Measurements from ENCODE around the gene BCL2L14. TPM values are rescaled to one million over a fixed set of nuclear protein-coding genes. Genes with fewer than 3 reads are reported as not detected.

The BCL2L14 gene
- polyA plus RNA-seq, 2 of the 4 experiments (the other 2 are of a cell fraction) = 0.06 TPM; not detected in 1

GRCh38 chr12:12091071-12091470, 20.3 kb downstream of the BCL2L14 start:
- CTCF ChIA-PET = interaction anchor here (1.3 kb wide), 1 partner anchor 9 kb away, joined by 5 read pairs; no protein-coding TSS in a partner anchor
- Histone ChIP-seq H3K4me3 (no peak overlapping the region), H3K4me2 (no peak overlapping the region), H3K27ac (no peak overlapping the region), H3K9me3 (no peaks in the 10 kb centered on the region), H3K4me1 (peaks cover 13% of the 10 kb centered on the region)
- POLR2A ChIA-PET = no interaction called here
- DNase-seq (ENCODE audit: low read depth in 1 of 2, low spot score in 1 of 2) = no peak
- FAIRE-seq = no peak
- TF ChIP-seq KDM5A (IDR thresholded peaks at IDR 0.05) (no peak), HDAC2 (IDR thresholded peaks at IDR 0.05) (no peak), HOXB5 (CRISPR knock-in tag; IDR thresholded peaks at IDR 0.05) (no peak), TFCP2L1 (CRISPR knock-in tag; IDR thresholded peaks at IDR 0.05) (no peak), POLR2A (IDR thresholded peaks at IDR 0.05; ENCODE audit: low read length) (no peak), FOSB (CRISPR knock-in tag; IDR thresholded peaks at IDR 0.05) (no peak), SMC3 (IDR thresholded peaks at IDR 0.05) (no peak), ZFP36 (IDR thresholded peaks at IDR 0.05; ENCODE audit: borderline replicate concordance, partially characterized antibody) (no peak), RAD21 (conservative IDR thresholded peaks at IDR 0.05 in 1 of 2, IDR thresholded peaks at IDR 0.05 in 1 of 2) (no peak), HMGXB4 (CRISPR knock-in tag; IDR thresholded peaks at IDR 0.05; ENCODE audit: borderline replicate concordance) (no peak), CEBPB (IDR thresholded peaks at IDR 0.05) (no peak), RCOR1 (IDR thresholded peaks at IDR 0.05; ENCODE audit: low read depth, low read length) (no peak), CTCF (IDR thresholded peaks at IDR 0.05) (no peak), ZNF302 (CRISPR knock-in tag; IDR thresholded peaks at IDR 0.05) (no peak), RARB (CRISPR knock-in tag; IDR thresholded peaks at IDR 0.05) (no peak), SREBF2 (IDR thresholded peaks at IDR 0.05) (no peak), EP300 (IDR thresholded peaks at IDR 0.05) (no peak)
- 85% methylated on average over 3 of the region's 3 CpGs for WGBS (ENCODE audit: missing lambda C conversion rate)
- no peak for ATAC-seq

- ATAC-seq = peak; percentile 57 to 59; a peak in 5 of 6 replicates
- ChIA-PET POLR2A (no interaction called here), CTCF (interaction anchor here (0.7 to 4.1 kb wide), 5 partner anchors 9 to 236 kb away, joined by 3 to 20 read pairs (median 5); no protein-coding TSS in a partner anchor)
- H3K27ac ChIP-seq = peak overlapping the region in 1 of 2 experiments; percentile 29; a peak in 2 of 6 replicates
- no peaks in the 10 kb centered on the region for H3K9me3 ChIP-seq
- no peak for TF ChIP-seq CTCF (IDR thresholded peaks at IDR 0.05)
- TF ChIP-seq ESRRA (IDR thresholded peaks at IDR 0.05; ENCODE audit: borderline replicate concordance, low read length) = no peak
- TF ChIP-seq E2F6 (IDR thresholded peaks at IDR 0.05; ENCODE audit: borderline replicate concordance, low read depth) = 0 out of 2 replicates have a peak, but pooled peaks have one; percentile 16
- no peak for TF ChIP-seq RARB (CRISPR knock-in tag; IDR thresholded peaks at IDR 0.05)
- FAIRE-seq = no peak
- peaks cover 13% of the 10 kb centered on the region for H3K4me1 ChIP-seq
- no peak overlapping the region for H3K4me3 ChIP-seq
- WGBS (ENCODE audit: missing lambda C conversion rate) = 80% methylated on average over 14 of the region's 14 CpGs
- H3K4me2 ChIP-seq = peak overlapping the region; percentile 43
- DNase-seq (ENCODE audit: low read depth in 1 of 2, low spot score in 1 of 2) = no peak
Measured at GRCh38 chr12:12091977-12092663, 21.4 kb downstream of the BCL2L14 start.
